Lower leg skin (tissue), 3 donors: ENCODE measurements around the gene DAGLB.

ENCODE experiments used
- POLR2A ChIP-seq, 2 donors: fragments of 450-650 bp; IDR thresholded peaks; one replicate each; pipeline ENCODE4 v1.6.1; 2016 to 2017; ENCODE audit warnings: antibody characterized with exemption in 2 of 2, mild to moderate bottlenecking in 1 of 2, moderate library complexity in 1 of 2
- TF ChIP-seq, protein P1 (sequence below), 3 donors: fragments of 450-650 bp; IDR thresholded peaks; one replicate each; pipeline ENCODE4 v1.5.1; 2016; ENCODE audit warnings: antibody characterized with exemption in 3 of 3, mild to moderate bottlenecking in 3 of 3, moderate library complexity in 2 of 3

- TF ChIP-seq, protein P1, sequence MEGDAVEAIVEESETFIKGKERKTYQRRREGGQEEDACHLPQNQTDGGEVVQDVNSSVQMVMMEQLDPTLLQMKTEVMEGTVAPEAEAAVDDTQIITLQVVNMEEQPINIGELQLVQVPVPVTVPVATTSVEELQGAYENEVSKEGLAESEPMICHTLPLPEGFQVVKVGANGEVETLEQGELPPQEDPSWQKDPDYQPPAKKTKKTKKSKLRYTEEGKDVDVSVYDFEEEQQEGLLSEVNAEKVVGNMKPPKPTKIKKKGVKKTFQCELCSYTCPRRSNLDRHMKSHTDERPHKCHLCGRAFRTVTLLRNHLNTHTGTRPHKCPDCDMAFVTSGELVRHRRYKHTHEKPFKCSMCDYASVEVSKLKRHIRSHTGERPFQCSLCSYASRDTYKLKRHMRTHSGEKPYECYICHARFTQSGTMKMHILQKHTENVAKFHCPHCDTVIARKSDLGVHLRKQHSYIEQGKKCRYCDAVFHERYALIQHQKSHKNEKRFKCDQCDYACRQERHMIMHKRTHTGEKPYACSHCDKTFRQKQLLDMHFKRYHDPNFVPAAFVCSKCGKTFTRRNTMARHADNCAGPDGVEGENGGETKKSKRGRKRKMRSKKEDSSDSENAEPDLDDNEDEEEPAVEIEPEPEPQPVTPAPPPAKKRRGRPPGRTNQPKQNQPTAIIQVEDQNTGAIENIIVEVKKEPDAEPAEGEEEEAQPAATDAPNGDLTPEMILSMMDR (IDR thresholded peaks at IDR 0.05) = no peak
- no peak for TF ChIP-seq POLR2A (IDR thresholded peaks at IDR 0.05)
These were observed 16.8 kb downstream of the DAGLB start for GRCh38 chr7:6430974-6431373.
